NCI-H1436 treated with DMSO at 0.1 percent for 48 hours (cell line): ENCODE data around the gene KHSRP.

ENCODE experiments used
- DNase-seq: peaks from one replicate; lab custom pipeline; 2025; lab: John Stamatoyannopoulos, UW

Gene KHSRP

GRCh38 chr19:6392221-6393073 lies 32.2 kb downstream of the KHSRP start:
- no peak for DNase-seq

DNA sequence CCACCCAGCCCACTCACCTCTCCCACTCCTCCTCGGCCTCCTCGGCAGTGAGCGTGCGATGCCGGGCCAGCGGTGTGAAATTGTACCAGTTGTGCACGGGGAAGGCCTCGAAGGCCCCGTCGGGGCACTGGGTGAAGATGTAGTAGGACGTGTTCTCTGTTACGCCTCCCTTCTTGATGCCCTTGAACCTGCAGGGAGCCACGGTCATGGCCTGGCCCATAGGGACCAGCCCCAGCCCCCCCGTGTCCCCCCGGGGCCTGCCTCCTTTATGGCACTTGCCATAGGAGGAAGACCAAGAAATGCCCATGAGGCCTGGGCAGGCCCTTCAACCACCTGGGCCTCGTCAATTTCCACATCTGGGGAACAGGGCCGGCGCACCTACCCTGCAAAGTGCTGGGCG lies 37.2 kb downstream of the KHSRP start:
- DNase-seq, result no peak

GRCh38 chr19:6384381-6384780 lies 40.2 kb downstream of the KHSRP start:
- DNase-seq, result no peak

- DNase-seq, result no peak
Measured at GRCh38 chr19:6383188-6383587, 41.4 kb downstream of the KHSRP start.

- no peak for DNase-seq
Measured at GRCh38 chr19:6381030-6381750, 43.4 kb downstream of the KHSRP start.

- DNase-seq, result no peak
Measured at GRCh38 chr19:6379744-6380143, 44.9 kb downstream of the KHSRP start.

DNA sequence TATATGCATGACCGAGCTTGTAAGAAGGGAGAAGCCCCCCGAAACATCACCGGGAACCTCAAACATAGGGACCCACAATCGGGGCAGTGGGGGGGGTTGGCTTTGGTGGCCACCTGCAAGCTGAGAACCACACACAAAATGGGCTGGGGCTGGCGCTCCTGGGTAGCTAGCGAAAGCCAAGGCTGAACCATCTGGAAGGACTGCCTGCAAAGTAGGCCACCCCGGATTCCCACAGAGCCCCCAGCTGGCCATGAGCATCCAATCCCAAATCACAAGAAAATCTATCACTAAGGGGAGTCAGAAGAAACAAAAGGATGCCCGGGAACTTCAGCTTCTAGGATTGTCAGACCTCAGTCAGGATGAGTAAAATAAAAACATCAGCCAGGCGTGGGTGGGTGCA lies 46.1 kb downstream of the KHSRP start:
- DNase-seq, result no peak

- no peak for DNase-seq
Measured at GRCh38 chr19:6378041-6378440, 46.6 kb downstream of the KHSRP start.

DNA sequence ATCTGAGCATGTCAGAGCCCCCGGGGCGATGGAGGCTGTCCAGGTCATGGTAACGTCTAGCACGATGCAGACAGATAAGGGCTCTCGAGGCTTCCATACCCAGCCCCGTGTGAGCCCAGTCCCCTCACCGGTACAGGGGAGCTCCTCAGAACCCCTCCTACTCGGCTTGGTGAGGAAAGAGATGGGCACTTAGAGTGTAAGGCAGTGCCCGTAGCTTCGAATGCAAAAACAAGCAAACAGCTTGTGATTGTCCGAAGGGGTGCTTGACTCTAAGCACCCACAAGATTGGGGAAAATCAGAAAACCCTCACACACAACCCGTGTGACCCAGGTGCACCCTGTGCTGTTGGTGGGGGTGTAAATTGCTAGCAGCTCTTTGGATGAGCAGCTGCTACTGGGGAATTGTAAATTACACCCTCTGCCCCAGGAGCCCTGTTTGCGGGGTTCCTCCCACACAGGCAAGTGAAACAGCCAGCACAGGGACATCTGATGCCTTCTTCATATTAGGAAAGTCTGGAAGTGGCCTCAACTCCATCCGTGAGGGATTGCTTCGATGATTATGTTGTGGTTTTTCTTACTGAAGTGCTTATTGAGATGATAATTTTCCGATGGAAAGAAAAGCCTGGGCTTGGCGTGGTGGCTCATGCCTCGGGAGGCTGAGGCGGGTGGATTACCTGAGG lies 48.0 kb downstream of the KHSRP start:
- DNase-seq, result no peak

GRCh38 chr19:6375411-6376010 lies 49.1 kb downstream of the KHSRP start, which contains the start of gene PSPN:
TSS of gene PSPN (minus strand) at chr19:6375933. CDS start at chr19:6375849, 84 bp downstream.
- no peak for DNase-seq

DNA sequence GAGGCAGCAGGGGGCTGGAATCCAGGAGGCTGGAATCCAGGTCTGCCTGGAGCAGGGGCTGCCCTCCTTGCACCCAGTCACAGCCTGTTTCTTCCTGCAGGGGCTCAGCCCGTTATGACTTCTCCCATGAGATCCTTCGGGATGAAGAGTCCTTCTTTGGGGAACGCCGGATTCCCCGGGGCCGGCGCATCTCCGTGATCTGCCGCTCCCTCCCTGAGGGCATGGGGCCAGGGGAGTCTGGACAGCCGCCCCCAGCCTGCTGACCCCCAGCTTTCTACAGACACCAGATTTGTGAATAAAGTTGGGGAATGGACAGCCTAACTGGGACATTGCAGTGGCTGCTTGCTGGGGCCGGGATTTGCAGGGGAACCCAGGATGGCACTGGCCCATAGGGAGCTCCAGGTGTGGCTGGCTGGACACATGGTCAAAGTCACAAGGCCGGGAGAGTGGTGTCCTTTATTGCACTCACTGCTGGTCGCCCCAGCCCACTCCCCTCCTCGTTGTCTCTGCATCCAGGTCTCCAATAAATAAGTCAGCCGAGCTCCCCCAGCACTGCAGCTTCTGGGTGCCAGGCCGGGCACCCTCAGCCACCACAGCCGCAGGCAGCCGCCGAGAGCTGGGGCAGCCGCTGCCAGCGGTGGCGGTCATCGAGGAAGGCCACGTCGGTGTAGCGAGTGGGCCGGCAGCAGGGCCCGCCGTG lies 49.8 kb downstream of the KHSRP start:
- no peak for DNase-seq

DNA sequence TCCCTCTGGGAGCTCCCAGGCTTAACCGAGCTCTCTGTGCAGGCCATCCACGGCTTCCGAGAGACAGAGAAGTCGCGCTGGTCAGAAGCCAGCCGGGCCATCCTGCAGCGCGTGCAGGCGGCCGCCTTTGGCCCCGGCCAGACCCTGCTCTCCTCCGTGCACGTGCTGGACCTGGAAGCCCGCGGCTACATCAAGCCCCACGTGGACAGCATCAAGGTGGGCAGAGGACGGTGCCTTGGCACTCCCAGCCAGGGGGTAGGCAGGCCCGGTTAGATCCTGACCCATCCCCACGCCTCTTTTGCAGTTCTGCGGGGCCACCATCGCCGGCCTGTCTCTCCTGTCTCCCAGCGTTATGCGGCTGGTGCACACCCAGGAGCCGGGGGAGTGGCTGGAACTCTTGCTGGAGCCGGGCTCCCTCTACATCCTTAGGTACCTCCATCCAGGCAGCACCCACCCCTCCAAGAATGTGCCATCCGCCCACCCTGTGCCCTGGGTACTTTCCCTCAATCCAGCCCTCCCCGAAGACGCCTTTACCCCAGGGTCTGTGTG lies 50.4 kb downstream of the KHSRP start:
- no peak for DNase-seq

DNA sequence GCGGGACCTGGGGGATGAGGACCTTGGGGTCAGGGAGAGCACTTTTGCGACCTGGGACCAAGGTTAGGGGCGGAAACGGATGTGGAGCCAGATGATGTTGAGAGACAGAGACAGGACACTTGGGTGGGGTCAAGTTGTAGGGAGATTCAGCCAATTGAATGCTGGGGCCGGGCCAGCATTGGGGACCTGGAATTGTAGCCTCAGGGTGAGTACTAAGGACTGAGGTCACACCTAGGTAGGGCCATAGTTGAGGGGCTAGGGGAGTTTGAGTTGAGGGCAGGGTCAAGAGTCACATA lies 50.9 kb downstream of the KHSRP start:
- DNase-seq, result no peak

GRCh38 chr19:6373096-6373812 lies 51.4 kb downstream of the KHSRP start:
- DNase-seq, result peak; percentile 76

DNA sequence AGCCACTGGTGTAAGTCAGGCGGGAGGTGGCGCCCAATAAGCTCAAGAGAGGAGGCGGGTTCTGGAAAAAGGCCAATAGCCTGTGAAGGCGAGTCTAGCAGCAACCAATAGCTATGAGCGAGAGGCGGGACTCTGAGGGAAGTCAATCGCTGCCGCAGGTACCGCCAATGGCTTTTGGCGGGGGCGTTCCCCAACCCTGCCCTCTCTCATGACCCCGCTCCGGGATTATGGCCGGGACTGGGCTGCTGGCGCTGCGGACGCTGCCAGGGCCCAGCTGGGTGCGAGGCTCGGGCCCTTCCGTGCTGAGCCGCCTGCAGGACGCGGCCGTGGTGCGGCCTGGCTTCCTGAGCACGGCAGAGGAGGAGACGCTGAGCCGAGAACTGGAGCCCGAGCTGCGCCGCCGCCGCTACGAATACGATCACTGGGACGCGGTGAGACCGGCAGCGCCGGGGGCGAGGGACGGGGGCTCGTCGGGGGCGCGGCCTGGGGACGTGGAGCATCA lies 52.0 kb downstream of the KHSRP start, which contains the start of gene ALKBH7:
ALKBH7 (plus strand) TSS at position 201 of the 502 bp plus-strand sequence; CDS start at position 228, 27 bp downstream.
- peak; percentile 99 for DNase-seq

DNA sequence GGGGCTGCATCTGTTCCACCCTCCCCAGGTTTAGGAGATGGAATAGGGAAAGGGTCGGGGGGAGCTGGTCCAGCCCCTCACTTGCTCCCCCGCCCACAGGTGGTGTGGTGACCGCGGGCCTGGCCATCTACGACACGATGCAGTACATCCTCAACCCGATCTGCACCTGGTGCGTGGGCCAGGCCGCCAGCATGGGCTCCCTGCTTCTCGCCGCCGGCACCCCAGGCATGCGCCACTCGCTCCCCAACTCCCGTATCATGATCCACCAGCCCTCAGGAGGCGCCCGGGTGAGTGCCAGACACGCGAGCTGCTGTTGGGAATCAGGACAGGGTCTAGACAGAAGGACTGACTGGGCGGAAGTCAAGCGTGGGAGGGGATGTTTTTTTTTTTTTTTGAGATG lies 60.3 kb downstream of the KHSRP start:
- DNase-seq, result no peak
